ENCODE data around the gene MAP3K7.

MAP3K7 gene

GRCh38 chr6:90586836-90587638 is at the start of gene MAP3K7:
Gene MAP3K7, minus strand, starts transcription at chr6:90587072. Its CDS starts 189 bp downstream, at chr6:90586883.
- TF ChIP-seq, protein P1, sequence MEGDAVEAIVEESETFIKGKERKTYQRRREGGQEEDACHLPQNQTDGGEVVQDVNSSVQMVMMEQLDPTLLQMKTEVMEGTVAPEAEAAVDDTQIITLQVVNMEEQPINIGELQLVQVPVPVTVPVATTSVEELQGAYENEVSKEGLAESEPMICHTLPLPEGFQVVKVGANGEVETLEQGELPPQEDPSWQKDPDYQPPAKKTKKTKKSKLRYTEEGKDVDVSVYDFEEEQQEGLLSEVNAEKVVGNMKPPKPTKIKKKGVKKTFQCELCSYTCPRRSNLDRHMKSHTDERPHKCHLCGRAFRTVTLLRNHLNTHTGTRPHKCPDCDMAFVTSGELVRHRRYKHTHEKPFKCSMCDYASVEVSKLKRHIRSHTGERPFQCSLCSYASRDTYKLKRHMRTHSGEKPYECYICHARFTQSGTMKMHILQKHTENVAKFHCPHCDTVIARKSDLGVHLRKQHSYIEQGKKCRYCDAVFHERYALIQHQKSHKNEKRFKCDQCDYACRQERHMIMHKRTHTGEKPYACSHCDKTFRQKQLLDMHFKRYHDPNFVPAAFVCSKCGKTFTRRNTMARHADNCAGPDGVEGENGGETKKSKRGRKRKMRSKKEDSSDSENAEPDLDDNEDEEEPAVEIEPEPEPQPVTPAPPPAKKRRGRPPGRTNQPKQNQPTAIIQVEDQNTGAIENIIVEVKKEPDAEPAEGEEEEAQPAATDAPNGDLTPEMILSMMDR (IDR thresholded peaks at IDR 0.05), result no peak
- no peak for TF ChIP-seq ZFX (IDR thresholded peaks at IDR 0.05; ENCODE audit: borderline replicate concordance)
- peak within 1 kb of the TSS; percentile 93 for H3K27ac ChIP-seq

GRCh38 chr6:90631046-90631445 is 44.2 kb upstream of the MAP3K7 start:
- H3K27ac ChIP-seq, result no peak overlapping the region
- TF ChIP-seq ZFX (IDR thresholded peaks at IDR 0.05; ENCODE audit: borderline replicate concordance), result no peak
- TF ChIP-seq, protein P1 (IDR thresholded peaks at IDR 0.05), result peak; percentile 23

DNA sequence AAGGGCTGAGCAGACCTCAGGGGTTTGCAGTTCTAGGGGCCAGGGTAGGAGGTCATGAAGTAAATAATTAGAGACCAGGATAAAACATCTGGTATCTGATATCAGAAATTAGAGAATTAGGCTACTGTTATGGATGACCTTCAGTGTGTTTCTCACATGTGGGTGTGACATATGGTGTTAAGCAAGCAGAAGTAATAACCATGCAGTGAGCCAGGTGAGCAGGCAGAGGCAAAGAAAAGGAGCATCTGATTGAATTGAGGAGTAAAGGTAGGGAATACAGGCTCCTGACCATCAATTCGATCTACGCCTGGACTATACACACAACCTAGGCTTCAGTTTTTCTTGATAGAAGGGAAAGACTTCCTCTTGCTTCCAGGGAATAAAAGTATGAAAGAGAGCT is 34.7 kb upstream of the MAP3K7 start:
- TF ChIP-seq ZFX (IDR thresholded peaks at IDR 0.05; ENCODE audit: borderline replicate concordance), result no peak
- TF ChIP-seq, protein P1 (IDR thresholded peaks at IDR 0.05), result no peak
- H3K27ac ChIP-seq, result no peak overlapping the region

DNA sequence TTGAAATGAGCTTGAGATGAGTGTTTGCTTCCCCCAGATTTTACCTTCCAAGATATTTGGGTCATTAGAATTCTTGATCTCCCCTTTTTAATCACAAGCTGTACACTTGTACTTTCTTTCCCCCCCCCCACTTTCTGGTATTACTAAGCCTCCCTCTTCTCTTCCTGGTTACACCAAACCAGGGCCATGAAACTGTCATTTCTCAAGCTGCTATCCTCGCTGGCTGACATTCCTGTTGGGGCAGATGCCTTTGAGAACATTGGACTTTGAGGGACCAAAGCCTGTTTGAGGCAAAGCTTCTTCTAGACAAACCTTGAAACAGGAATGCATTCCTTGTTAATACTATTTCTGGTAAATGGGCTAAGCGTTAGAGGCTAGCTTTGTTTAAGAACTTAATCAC is 32.3 kb upstream of the MAP3K7 start:
- TF ChIP-seq, protein P1 (IDR thresholded peaks at IDR 0.05), result no peak
- TF ChIP-seq ZFX (IDR thresholded peaks at IDR 0.05; ENCODE audit: borderline replicate concordance), result no peak
- H3K27ac ChIP-seq, result no peak overlapping the region

- H3K27ac ChIP-seq, result no peak overlapping the region
- no peak for TF ChIP-seq ZFX (IDR thresholded peaks at IDR 0.05; ENCODE audit: borderline replicate concordance)
- TF ChIP-seq, protein P1 (IDR thresholded peaks at IDR 0.05), result no peak
These were observed 25.4 kb upstream of the MAP3K7 start for GRCh38 chr6:90612313-90612680.

DNA sequence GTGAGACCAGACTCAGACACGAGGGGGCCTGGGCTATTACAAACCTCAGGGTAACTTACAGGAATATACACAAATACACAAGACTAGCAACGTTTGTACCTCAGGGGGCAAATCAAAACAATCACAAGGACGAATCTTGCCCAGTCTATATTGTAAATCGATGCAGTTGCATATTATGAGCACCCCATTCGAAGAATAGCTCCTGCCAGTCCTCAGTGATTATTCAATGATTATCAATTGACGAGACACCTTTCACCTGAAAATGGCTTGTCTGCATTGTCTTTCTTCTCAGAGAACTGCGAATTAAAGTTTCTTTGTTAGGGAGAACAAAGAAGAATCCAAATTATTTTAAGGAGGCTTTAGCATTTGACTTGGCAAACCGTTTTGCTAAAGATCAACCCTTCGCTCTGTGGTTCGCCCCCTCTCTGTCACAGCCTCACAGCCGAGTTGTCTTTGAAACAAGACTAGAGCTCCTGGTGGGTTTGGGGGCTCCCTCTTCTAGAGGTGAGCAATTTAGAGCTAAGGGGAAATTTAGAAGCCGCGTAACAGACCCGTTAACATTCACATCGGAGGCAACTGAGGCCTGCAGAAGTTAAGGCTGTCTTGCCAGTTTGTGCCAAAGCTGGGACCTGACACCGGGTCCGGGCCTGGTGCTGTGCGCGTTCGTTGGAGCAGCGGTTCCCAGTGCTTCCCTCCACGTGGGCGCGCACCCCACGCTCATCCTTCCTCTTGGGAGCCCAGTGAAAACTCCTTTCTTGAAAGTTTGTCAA is 24.9 kb upstream of the MAP3K7 start:
- no peak overlapping the region for H3K27ac ChIP-seq
- TF ChIP-seq, protein P1 (IDR thresholded peaks at IDR 0.05), result peak; percentile 27
- TF ChIP-seq ZFX (IDR thresholded peaks at IDR 0.05; ENCODE audit: borderline replicate concordance), result no peak

All from 22Rv1 (cell line).